ENCODE measurements around the gene NHLRC3.
"Not testable (repeated sequence)": the region's sequence is repeated elsewhere in the genome, so short reads cannot be mapped to it uniquely, and the experiment has no call there.

NHLRC3 gene

GRCh38 chr13:39037880-39038568, at the start of gene NHLRC3, which contains the start of gene PROSER1:
NHLRC3 (plus strand) TSS chr13:39038456; CDS start chr13:39038640, 184 bp downstream.
PROSER1 (minus strand) TSS chr13:39038089; CDS start chr13:39037242, 847 bp downstream.
- peak; percentile 70 to 97 (median 94) for DNase-seq

DNA sequence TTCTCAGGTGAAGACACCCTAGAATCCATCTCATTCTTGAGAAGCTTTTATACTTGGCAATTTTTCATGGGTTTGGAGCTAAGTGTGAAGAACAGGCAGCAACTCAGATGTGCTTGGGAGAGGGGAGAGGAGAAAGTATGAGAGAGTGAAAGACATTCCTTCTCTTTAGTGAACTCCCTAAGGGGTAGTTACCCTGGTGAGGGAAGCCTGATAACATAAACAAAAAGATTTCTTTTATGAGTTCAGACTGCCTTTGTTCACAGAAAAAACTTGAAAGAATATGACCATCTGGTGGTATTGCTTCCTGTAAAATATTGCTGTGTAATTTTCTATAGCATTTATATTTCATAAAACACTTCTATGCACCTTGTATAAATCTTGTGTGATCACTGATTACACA, 47.6 kb upstream of the NHLRC3 start, which contains the start of gene STOML3:
STOML3 (minus strand) TSS at position 139 of the 400 bp plus-strand sequence; CDS start at position 29, 110 bp downstream.
- no peak for DNase-seq

DNA sequence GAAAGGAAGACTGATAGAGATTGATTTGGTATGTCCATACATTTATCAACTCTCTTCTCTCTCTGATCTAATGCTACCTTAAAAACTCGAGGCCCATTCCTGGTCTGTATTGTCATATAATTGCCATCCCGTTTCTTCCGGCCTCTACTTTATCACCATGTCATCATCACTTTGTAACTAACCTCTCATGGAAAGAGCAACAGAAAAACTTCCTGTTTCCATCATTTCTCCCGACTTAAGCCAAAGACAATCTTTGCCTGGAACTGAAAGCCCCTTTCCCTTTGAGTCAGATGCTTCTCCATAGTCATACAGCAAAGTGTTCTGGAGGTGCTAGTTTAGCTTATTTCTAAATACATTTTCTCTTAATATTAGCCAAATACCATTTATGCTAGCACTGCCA, 44.9 kb upstream of the NHLRC3 start:
- no peak for DNase-seq

GRCh38 chr13:38998739-38999138, 39.5 kb upstream of the NHLRC3 start:
- DNase-seq, result no peak

DNA sequence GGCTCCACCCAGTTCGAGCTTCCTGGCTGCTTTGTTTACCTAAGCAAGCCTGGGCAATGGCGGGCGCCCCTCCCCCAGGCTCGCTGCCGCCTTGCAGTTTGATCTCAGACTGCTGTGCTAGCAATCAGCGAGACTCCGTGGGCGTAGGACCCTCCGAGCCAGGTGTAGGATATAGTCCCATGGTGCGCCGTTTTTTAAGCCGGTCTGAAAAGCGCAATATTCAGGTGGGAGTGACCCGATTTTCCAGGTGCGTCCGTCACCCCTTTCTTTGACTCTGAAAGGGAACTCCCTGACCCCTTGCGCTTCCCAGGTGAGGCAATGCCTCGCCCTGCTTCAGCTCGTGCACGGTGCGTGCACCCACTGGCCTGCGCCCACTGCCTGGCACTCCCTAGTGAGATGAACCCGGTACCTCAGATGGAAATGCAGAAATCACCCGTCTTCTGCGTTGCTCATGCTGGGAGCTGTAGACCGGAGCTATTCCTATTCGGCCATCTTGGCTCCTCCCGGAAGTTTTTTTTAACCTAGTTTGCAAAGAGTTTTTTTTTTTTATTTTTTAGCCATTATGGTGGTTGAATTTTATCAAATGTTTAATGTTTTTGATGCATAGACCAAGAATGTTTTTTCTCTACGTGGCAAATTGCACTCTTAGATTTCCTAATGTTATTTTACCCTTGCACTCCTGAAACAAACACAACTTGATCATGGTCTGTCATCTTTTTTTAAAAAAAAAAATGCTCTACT, 31.7 kb upstream of the NHLRC3 start:
- not testable (repeated sequence) for DNase-seq

DNA sequence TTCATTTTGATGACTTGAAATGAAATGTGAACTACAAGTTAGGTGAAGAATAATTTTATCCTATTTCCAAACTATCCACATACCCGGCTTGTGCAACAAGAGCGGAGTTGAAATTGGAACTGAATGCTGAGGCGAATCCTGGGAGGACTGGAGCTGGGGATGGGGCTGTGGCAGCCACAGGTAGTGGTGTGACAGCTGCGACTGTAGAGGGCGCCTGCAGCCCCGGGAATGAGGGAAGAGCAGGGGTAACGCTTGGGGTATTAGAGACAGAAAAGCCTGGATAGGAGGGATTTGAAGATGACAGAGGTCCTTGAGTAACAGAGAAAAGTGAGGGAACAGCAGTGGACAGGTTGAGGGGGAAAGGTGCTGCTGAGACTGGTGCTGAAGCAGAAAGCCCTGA, 25.6 kb upstream of the NHLRC3 start:
- no peak for DNase-seq

DNA sequence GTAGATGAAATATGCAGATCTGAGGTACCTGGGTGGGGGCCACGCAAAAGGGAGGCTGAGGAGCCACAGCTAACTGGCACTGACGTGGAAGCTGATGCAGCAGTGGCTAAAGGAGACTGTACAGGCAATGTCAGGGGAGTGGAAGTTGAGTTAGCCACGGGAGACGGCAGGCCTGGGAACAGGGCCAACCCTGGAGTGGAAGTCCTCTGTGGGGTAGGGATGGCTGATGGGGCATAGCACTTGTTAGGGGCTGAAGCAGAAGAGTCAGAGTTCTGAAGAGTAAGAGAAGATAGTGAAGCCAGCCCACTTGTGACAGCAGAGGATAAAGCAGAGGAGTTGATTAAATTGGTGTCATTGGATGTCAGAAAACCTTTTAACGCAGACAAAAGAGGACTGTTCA, 24.8 kb upstream of the NHLRC3 start:
- DNase-seq, result no peak

DNA sequence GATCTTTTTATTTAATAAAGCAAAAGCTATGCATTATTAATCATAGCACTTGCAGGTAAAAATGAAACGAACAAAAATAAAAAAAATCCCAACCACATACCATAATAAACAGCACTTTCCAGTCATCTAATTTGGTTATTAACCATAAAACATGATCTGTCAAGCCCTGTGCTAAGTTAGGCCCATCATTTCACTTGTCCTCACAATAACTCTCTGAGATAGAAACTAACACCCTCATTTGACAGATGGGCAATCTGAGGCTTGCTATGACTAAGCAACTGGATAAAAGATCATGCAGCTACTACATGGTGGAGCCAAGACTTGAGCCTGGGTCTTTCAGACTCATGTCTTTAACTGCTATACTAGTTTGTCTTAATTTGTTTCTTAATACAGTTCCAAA, 22.2 kb upstream of the NHLRC3 start:
- no peak for DNase-seq

DNA sequence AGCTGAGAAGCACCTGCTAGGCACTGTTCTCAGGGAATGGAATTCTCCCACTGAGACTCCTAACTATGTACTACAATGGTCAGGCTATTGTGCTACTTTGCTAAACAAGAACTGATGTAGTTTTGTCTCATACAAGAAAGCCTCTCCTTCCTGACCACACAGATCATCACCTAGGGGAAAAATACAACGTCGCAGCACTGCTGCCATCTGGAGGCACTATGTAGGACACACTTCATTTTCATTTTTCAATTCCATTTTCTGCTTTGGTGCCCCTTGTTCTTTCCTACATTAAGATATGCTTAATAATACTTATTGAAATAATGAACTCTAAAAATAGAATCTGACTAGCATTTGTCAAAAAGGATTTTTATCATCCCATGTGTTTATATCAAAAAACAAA, 21.5 kb upstream of the NHLRC3 start:
- DNase-seq, result peak in 14 of 58 donors; percentile 1 to 26 (median 5)

DNA sequence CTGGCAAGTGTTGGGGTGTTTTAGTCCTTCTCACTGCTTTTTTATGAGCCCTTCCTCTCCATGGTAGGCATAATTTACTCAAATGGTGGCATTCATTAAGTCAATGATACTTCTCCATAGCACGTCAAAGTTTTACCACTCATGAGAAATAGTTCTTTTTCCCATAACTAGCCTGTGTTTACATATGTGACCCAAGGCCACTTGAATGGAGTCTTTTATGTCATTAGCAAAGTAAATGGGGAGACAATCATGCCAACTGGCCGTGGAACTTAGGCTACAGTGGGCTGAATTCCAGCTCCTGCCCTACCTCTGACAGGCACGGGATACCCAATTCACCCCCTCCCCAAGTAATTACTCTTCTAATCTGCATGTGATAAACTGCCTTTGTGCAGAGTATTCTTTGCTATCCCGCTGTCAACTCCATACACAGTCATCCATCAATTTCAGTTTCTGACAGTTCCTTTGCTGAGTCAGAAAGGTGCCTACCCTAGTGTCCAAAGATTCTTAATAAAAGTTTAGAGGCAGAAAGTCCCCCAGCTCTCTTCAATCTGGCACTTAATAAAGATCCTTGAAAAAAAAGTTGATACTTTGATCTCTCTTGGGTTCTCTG, 17.3 kb upstream of the NHLRC3 start:
- DNase-seq, result no peak

GRCh38 chr13:39023316-39023715, 14.9 kb upstream of the NHLRC3 start:
- no peak for DNase-seq

DNA sequence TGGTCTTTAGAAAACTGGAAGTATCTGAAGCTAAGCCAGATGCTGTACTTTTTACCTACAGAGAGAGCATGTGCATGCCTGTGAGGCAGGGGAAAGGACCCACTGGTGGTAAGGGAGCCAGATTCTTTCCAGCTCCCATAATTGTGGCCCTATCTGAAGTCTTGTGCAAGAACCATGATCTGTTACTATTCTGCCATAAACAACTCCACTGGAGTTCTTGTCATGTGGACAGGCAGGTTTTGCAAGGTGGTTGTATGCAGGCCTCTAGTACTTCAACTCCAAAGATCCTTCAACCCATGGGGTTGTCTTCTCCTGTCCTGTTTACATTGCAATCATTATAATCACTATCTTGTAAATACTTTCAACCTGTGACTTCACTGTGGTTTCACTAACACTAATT, 14.5 kb upstream of the NHLRC3 start:
- DNase-seq, result no peak

DNA sequence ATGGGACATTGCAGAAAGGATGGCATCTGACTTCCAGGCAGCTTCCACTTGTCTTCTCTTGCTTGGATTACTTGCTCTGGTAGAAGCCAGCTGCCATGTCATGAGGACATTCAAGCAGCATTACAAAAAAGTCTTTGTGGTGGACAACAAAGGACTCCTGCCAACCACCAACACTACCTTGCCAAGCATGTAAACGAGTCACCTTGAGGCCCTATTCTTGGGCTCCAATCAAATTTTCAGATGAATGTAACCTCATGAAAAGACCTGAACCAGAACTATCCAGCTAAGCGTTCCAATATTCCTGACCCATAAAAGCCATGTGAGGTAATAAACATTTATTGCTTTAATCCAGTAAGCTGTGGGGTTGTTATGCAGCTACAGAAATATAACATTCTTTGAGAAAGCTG, 12.8 kb upstream of the NHLRC3 start:
- DNase-seq, result peak in 1 of 58 donors; percentile 25

GRCh38 chr13:39032150-39032549, 6.1 kb upstream of the NHLRC3 start:
- DNase-seq, result no peak

GRCh38 chr13:39034085-39034484, 4.2 kb upstream of the NHLRC3 start:
- DNase-seq, result no peak

- no peak for DNase-seq
These were observed 3.1 kb upstream of the NHLRC3 start for GRCh38 chr13:39035204-39035603.

GRCh38 chr13:39035799-39036198, 2.5 kb upstream of the NHLRC3 start:
- no peak for DNase-seq

DNA sequence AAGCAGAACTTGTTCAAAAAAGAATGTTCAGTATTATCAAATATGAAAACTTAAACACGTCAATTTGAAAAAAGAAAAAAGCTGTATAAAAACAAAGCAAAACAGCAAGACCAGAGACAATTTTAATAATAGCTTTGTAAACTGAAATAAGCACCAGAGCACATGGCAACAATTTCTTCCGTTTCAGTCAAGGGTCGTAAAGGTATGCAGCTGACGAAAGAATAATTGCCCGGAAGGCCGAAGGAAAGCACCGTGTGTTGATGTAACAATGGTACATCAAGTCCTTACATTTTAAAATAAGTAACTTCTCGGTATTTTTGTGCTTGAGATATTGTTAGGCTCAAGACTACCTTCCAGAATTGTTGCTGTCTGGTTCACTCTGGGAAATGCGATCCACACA, 2.0 kb upstream of the NHLRC3 start:
- DNase-seq, result no peak

DNA sequence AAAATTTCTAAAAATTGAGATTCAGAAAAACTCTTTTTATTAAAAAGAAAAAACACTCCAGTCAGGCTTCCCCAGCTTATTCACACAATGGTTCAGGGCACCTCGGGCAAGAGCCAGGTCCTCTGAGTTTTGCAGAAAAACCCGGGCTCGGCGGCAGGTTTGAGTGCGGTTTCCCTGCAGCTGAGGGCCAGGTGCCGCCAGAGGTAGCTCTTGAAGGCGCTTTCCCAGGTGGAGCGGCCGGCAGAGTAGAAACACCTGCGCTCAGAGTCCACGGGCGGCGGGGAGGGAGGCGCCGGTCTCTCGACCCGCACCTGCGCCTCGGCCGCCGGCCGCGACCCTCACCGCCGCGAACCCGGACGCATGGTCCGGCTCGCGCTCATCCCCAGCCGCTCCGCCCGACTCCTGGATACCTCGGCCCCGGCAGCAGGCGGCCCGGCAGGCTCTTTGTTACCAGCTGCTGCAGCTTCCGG, 811 bp upstream of the NHLRC3 start:
- DNase-seq, result peak in 2 of 58 donors; percentile 46 to 62

GRCh38 chr13:39038569-39039030, 344 bp downstream of the NHLRC3 start:
- peak in 6 of 58 donors; percentile 25 to 65 (median 56) for DNase-seq

- no peak for DNase-seq
These were observed 785 bp downstream of the NHLRC3 start for GRCh38 chr13:39039041-39039440.

GRCh38 chr13:39040206-39040605, 1.9 kb downstream of the NHLRC3 start:
- DNase-seq, result no peak
